CD4-positive, alpha-beta T cell treated with Interleukin-15 for 4 hours (primary cell): ENCODE data around the gene PLSCR1.
"Not testable (repeated sequence)": the region's sequence is repeated elsewhere in the genome, so short reads cannot be mapped to it uniquely, and the experiment has no call there.

Experiments used
- DNase-seq: peaks from one replicate; pipeline ENCODE4 v3.0.0-alpha.2; 2020; ENCODE audit warnings: low spot score

The PLSCR1 gene

GRCh38 chr3:146513386-146514051 lies 30.9 kb downstream of the PLSCR1 start:
- no peak for DNase-seq

- DNase-seq: no peak
These were observed 32.8 kb downstream of the PLSCR1 start for GRCh38 chr3:146511402-146512134.

GRCh38 chr3:146507331-146508120 lies 36.9 kb downstream of the PLSCR1 start:
- no peak for DNase-seq

- DNase-seq: no peak
These were observed 38.9 kb downstream of the PLSCR1 start for GRCh38 chr3:146505516-146505915.

GRCh38 chr3:146504498-146505197 lies 39.8 kb downstream of the PLSCR1 start:
- DNase-seq: no peak

GRCh38 chr3:146503461-146504202 lies 40.8 kb downstream of the PLSCR1 start:
- no peak for DNase-seq

GRCh38 chr3:146502887-146503460 lies 41.4 kb downstream of the PLSCR1 start:
- no peak for DNase-seq

- no peak for DNase-seq
These were observed 42.7 kb downstream of the PLSCR1 start for GRCh38 chr3:146501752-146502151.

GRCh38 chr3:146499701-146500100 lies 44.7 kb downstream of the PLSCR1 start:
- DNase-seq: no peak

- DNase-seq: no peak
These were observed 46.2 kb downstream of the PLSCR1 start for GRCh38 chr3:146498002-146498736.

GRCh38 chr3:146497145-146497843 lies 47.1 kb downstream of the PLSCR1 start:
- DNase-seq: not testable (repeated sequence)

GRCh38 chr3:146496726-146497125 lies 47.7 kb downstream of the PLSCR1 start:
- no peak for DNase-seq

GRCh38 chr3:146496251-146496650 lies 48.2 kb downstream of the PLSCR1 start:
- DNase-seq: no peak

- no peak for DNase-seq
These were observed 50.6 kb downstream of the PLSCR1 start for GRCh38 chr3:146493761-146494160.

- DNase-seq: no peak
These were observed 51.2 kb downstream of the PLSCR1 start for GRCh38 chr3:146493221-146493620.

GRCh38 chr3:146491303-146491702 lies 53.1 kb downstream of the PLSCR1 start:
- no peak for DNase-seq

- no peak for DNase-seq
These were observed 59.1 kb downstream of the PLSCR1 start for GRCh38 chr3:146485297-146485696.

- DNase-seq: no peak
These were observed 68.2 kb downstream of the PLSCR1 start for GRCh38 chr3:146476094-146476740.

GRCh38 chr3:146474976-146475375 lies 69.4 kb downstream of the PLSCR1 start:
- DNase-seq: not testable (repeated sequence)
